ENCODE data around the gene PTPRN2.

Gene PTPRN2

DNA sequence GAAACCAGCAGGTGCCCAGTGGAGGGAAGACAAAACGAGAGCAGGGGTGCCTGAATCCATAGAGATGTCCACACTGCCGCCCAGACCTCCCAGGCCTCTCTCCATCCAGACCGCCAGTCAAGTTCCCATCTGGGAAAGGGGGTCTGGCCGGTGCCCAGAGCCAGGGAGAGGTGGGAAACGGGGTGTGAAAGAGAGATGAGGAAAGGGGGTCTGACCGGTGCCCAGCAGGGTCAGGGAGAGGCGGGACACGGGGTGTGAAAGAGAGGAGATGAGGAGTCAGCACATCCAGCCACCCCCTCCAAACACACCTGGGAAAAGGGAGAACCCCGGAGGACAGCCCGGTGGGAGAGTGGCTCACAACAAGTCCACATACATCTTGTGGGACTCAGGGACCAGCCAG lies 185.8 kb downstream of the PTPRN2 start:
- no peak for TF ChIP-seq ZFX (IDR thresholded peaks at IDR 0.05; ENCODE audit: borderline replicate concordance)
- TF ChIP-seq, protein P1, sequence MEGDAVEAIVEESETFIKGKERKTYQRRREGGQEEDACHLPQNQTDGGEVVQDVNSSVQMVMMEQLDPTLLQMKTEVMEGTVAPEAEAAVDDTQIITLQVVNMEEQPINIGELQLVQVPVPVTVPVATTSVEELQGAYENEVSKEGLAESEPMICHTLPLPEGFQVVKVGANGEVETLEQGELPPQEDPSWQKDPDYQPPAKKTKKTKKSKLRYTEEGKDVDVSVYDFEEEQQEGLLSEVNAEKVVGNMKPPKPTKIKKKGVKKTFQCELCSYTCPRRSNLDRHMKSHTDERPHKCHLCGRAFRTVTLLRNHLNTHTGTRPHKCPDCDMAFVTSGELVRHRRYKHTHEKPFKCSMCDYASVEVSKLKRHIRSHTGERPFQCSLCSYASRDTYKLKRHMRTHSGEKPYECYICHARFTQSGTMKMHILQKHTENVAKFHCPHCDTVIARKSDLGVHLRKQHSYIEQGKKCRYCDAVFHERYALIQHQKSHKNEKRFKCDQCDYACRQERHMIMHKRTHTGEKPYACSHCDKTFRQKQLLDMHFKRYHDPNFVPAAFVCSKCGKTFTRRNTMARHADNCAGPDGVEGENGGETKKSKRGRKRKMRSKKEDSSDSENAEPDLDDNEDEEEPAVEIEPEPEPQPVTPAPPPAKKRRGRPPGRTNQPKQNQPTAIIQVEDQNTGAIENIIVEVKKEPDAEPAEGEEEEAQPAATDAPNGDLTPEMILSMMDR (IDR thresholded peaks at IDR 0.05), result no peak
- no peak overlapping the region for H3K27ac ChIP-seq

DNA sequence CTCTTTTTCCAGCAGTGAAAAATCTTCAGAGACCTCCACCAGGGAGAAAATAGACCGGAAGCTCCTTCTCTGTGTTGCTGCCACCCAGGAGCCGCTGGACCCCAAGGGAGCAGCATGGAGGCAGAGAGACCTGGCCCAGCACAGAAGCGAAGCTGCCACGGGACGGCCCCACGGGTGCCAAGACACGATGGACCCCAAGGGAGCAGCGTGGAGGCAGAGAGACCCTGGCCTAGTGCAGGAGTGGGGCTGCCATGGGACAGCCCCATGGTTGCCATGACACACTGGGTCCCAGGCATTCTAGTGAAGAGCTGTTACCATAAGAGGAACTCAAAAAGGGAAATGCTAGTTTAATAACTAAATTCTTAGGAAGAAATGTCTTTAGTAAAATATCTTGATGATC lies 186.3 kb downstream of the PTPRN2 start:
- TF ChIP-seq, protein P1 (IDR thresholded peaks at IDR 0.05), result no peak
- TF ChIP-seq ZFX (IDR thresholded peaks at IDR 0.05; ENCODE audit: borderline replicate concordance), result no peak
- H3K27ac ChIP-seq, result no peak overlapping the region

DNA sequence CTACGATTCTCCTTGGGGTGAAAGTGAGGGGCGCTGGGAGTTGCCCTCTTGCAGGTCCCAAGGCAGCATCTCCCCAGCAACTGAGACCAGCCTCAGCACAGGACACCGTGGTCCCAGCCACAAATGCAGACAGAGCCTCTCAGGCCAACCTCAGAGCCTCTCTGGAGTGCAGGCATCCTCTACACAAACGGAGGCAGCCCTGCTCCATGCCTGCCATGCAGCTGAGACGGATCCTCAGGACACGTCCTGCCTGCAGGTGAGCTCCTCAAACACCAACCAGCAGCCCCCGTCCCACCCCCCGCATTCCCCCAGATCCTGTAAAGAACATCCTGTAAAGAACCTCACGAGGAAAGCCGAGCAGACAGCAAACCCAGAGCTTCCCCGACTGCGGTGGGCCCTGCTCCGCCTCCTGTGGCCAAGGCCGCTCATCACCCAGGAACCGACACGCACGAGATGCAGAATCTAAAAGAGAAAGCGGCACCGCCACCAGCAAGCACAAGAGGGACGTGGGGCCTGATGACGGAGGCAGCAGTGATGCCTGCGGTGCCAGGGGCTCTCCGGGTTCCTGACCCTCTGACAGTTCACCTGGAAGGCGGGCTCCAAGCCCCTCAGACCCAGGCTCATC lies 186.9 kb downstream of the PTPRN2 start:
- TF ChIP-seq, protein P1 (IDR thresholded peaks at IDR 0.05), result no peak
- TF ChIP-seq ZFX (IDR thresholded peaks at IDR 0.05; ENCODE audit: borderline replicate concordance), result no peak
- H3K27ac ChIP-seq, result no peak overlapping the region

DNA sequence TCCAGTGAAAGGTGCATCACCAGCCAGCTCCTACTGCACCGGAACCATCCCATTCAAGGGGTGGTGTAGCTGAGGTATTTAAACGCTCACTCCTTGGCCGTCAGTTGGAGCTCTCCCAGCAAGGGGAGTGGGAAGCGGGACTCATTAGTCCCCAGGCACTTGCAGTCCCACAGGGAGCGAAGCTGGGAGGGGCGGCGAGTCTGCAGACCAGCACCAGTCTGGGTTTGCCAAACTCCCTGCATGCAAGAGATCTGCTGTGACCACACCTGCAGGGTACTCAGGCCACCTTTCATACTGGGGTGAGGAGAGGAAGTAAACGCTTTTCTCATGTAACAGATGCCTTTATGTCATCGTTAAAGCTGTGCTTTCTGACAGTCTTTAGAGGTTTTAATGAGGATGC lies 187.9 kb downstream of the PTPRN2 start:
- TF ChIP-seq ZFX (IDR thresholded peaks at IDR 0.05; ENCODE audit: borderline replicate concordance), result no peak
- TF ChIP-seq, protein P1 (IDR thresholded peaks at IDR 0.05), result no peak
- H3K27ac ChIP-seq, result no peak overlapping the region

DNA sequence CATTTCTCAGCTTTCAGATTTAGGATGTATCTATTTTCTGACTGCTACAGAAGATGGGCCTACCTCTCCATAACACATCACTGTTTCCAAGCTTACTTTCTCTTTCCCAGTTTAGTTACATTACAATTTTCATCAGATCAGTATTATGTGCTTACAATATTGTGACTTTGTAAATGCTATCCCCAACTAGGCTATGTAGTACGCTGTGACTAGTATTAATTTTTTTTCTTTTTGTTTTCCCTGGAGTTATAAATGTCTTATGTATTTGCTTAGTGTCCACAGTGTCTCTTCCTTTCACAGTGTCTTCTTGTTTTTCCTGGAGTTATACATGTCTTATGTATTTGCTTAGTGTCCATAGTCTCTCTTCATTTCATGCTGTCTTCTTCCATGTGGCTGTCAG lies 188.9 kb downstream of the PTPRN2 start:
- TF ChIP-seq, protein P1 (IDR thresholded peaks at IDR 0.05), result no peak
- TF ChIP-seq ZFX (IDR thresholded peaks at IDR 0.05; ENCODE audit: borderline replicate concordance), result no peak
- H3K27ac ChIP-seq, result no peak overlapping the region

DNA sequence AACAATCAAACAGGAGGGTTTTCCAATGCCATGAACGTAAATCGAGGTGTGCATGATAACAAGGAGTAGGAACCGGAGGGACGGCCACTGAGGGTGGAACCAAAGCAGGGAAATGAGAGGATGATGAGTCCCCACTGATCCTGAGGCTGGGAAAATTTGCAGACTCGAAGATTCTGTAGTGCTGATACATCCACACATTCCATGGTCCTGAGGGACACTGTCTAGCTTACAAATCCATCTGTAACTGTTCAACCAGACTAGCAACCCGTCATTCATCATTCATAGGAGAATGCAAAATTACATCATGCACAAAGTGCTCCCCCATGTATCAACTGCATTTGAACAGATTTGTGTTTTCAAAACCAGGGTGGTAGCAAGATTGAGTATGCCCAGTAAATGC lies 189.7 kb downstream of the PTPRN2 start:
- TF ChIP-seq, protein P1 (IDR thresholded peaks at IDR 0.05), result no peak
- TF ChIP-seq ZFX (IDR thresholded peaks at IDR 0.05; ENCODE audit: borderline replicate concordance), result no peak

DNA sequence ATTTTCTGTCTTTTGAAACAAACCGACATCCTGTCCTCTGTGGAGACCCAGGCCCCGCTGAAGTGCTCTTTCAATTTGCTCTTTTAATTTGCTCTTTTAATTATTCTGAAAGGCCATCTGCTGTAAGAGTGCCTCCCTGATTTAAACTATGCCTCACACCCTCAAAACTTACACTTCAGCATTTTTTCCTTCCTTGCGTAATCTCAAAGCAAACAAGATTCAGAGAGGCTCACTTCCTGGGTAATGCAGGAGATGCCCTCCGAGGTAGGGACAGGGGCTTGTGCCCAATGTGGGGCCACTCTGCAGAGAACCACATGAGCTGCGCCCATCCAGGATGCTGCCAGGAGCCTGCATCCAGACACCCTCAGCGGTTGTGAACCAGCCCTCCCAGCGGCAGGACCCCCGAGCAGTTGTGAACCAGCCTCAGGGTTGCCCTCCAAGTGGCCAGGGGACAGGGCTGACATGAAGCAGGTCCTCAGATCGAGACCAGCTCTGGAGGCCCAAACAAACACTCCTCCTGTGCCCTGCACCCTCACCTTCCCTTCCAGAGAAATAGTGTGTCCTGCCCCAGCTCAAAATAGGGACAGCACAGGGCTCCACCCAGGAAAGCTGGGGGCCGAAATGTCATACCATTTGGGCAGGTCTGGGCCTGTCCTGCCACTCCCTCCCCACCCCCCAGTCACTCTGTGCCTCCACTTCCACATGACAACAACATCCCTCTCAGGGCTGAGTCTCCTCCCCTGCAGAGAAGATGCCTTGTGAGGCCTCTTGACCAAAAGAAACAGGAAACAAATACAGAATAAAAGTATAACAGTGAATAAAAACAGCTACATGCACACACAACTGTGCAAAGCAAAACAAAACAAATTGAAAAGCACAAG lies 190.4 kb downstream of the PTPRN2 start:
- H3K27ac ChIP-seq, result no peak overlapping the region
- no peak for TF ChIP-seq ZFX (IDR thresholded peaks at IDR 0.05; ENCODE audit: borderline replicate concordance)
- TF ChIP-seq, protein P1 (IDR thresholded peaks at IDR 0.05), result no peak

More for the DNA sequence above, 189.7 kb downstream of the PTPRN2 start:
- no peak overlapping the region for H3K27ac ChIP-seq
